Heart right ventricle (tissue), 16 donors: ENCODE results near the gene PLCB2. TPM values are rescaled to one million over a fixed set of nuclear protein-coding genes. Genes with fewer than 3 reads are reported as not detected.

Source experiments
- ATAC-seq, 8 donors: fragments of 200-7000 bp; cut with Tn5 transposase; one replicate each; pipeline ENCODE4 v1.9.1; 2020; ENCODE audit warnings: mild to moderate bottlenecking in 8 of 8, moderate library complexity in 8 of 8, moderate number of reproducible peaks in 1 of 8
- DNase-seq, 2 donors: peaks; one replicate each; pipeline ENCODE4 v3.0.0-alpha.2; 2020
- H3K27ac ChIP-seq, 10 donors: fragments of 200-600 bp; sonication (generic) in 2 of 10; one replicate each; pipeline versions ENCODE4 v1.5.0 to v1.8.0; 2020 to 2022; ENCODE audit warnings: mild to moderate bottlenecking in 3 of 10
- H3K27me3 ChIP-seq, 7 donors: fragments of 200-600 bp; one replicate each; pipeline ENCODE4 v1.8.0; 2021 to 2022; ENCODE audit warnings: mild to moderate bottlenecking in 2 of 7
- H3K36me3 ChIP-seq, 9 donors: fragments of 200-600 bp; sonication (generic) in 1 of 9; one replicate each; pipeline versions ENCODE4 v1.5.0 to v1.8.0; 2020 to 2022; ENCODE audit warnings: mild to moderate bottlenecking in 2 of 9
- H3K4me1 ChIP-seq, 9 donors: fragments of 200-600 bp; sonication (generic) in 1 of 9; one replicate each; pipeline versions ENCODE4 v1.5.0 to v1.8.0; 2020 to 2022; ENCODE audit warnings: mild to moderate bottlenecking in 4 of 9
- H3K4me3 ChIP-seq, 10 donors: fragments of 200-600 bp; sonication (generic) in 2 of 10; one replicate each; pipeline versions ENCODE4 v1.5.0 to v1.8.0; 2020 to 2022; ENCODE audit warnings: mild to moderate bottlenecking in 7 of 10, moderate library complexity in 2 of 10
- H3K9me3 ChIP-seq, 11 donors: fragments of 200-600 bp in 10 of 11; sonication (generic) in 2 of 11; one replicate each; pipeline versions ENCODE4 v1.5.0 to v1.8.0; 2013 to 2022; ENCODE audit warnings: mild to moderate bottlenecking in 2 of 11, control low read depth in 1 of 11, moderate library complexity in 1 of 11
- WGBS, 2 donors: extraction: QIAGEN DNeasy Blood & Tissue Kit; methylation state at CpG; one replicate each; pipeline ENCODE4 v1.1.7; 2013; ENCODE audit warnings: inconsistent platforms in 1 of 2; 5-methylcytosine and 5-hydroxymethylcytosine counted together
- intact Hi-C, 10 donors: fragments of 100-400 bp; cut with DNase I; formaldehyde crosslinking; loops; one replicate each; pipeline versions ENCODE4 v1.11.1 to v1.14.2; 2022
- polyA plus RNA-seq, 2 donors: library from polyadenylated mRNA; stranded (reverse); fragments of 200-250 nt; gene quantifications; one replicate each; pipeline ENCODE4 v1.2.3, GENCODE V29; 2013
- total RNA-seq, 10 donors: library from RNA; stranded (reverse); fragmentation: NEBNext Ultra II Directional in 3 of 10; extraction: Animal tissue kit (Norgen Biotek cat#: 25700) in 3 of 10; gene quantifications; one replicate each; pipeline versions ENCODE4 v1.2.1 to v1.2.4, GENCODE V29; 2021 to 2023
- TF ChIP-seq, protein P1 (sequence below), 9 donors: fragments of 200-600 bp; sonication (generic) in 2 of 9; IDR thresholded peaks; one replicate each; pipeline versions ENCODE4 v1.5.0 to v1.8.0; 2021 to 2022; ENCODE audit warnings: antibody characterized with exemption in 9 of 9, mild to moderate bottlenecking in 5 of 9, moderate library complexity in 1 of 9
- donor health status: Arrhythmogenic right ventricular cardiomyopathy.
- donor health status: ischemic (EF 13 %, LVEDD 7.1; RV severe dilation, severe dysfunction).
- donor health status: healthy with polysubstance abuse.
- donor health status: DM: no; HTN: yes; CAD: no.
- donor health status: DM: no; HTN: no; CAD: no.
- donor health status: ischemic (EF 25% LVEDD 6.9; RV normal size, moderate dysfunction).
- donor health status: ischemic (EF 25% LVEDD 5.7; RV mildly dilated, moderate dysfunction).
- donor health status: healthy.
- donor health status: DM: yes; HTN: yes; CAD: no.
- donor health status: Ischemic cardiomyopathy.
- donor health status: ischemic (EF 35%, LVEDD 5.7; RV mildly dilated, moderate dysfunction).
- donor health status: nonischemic (EF 11% LVEDD 7.7; RV severe dilation, severe dysfunction).
- donor health status: DM: yes; HTN: yes; CAD: no.
- donor health status: PGD.
- donor health status: ischemic (EF 29% LVEDD 5.4; RV normal size, mild dysfunction).
- donor health status: nonischemic (EF 23%, LVEDD 6.1; RV moderate dilation, normal function).

PLCB2 gene
- total and polyA plus RNA-seq, 12 donors = 1.2 to 24.4 (median 4.9) TPM

DNA sequence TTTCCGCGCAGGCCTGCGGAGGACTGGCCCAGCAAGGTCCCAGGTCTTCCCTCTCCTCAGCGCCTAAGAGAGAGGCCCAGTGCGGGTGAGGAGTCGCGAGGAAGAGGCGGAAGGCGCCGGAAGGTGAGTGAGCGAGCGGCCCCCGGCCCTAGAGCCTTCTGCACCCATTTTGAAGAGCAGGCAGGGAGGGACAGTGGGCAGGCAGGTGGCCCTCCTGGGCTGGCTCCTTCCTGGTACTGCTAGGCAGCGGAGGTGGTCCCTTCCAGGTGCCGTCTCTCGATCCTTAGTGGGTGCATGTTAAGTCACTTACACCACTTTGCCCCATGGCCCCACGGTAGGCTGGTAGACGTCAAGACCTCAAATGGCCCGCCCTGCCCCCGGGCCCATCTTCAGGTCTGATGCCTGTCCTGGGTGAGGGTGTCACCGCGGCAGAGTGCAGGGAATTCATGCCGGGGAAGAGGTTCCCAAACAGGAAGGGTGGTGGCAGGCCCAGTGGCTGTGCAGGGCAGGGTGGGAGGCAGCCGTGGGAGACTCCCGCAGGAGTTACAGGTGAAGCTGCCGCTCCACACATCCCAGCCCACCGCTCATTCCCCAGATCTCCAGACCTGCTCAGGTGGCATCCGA lies 54.5 kb downstream of the PLCB2 start:
- Histone ChIP-seq H3K27me3 (peaks cover 0 to 40% (median 33%) of the 10 kb centered on the region in 7 donors), H3K36me3 (no peaks in the 10 kb centered on the region), H3K27ac (peak overlapping the region in 4 of 10 donors; percentile 8 to 63 (median 30)), H3K4me3 (peak overlapping the region; percentile 9 to 70 (median 60)), H3K9me3 (no peaks in the 10 kb centered on the region), H3K4me1 (peaks cover 6 to 37% (median 21%) of the 10 kb centered on the region in 9 donors)
- DNase-seq (no peak), ATAC-seq (peak in 2 of 8 donors; percentile 14 to 22)
- 36 to 40% methylated on average over 28 of the region's 28 CpGs for WGBS, 2 donors
- TF ChIP-seq, protein P1, sequence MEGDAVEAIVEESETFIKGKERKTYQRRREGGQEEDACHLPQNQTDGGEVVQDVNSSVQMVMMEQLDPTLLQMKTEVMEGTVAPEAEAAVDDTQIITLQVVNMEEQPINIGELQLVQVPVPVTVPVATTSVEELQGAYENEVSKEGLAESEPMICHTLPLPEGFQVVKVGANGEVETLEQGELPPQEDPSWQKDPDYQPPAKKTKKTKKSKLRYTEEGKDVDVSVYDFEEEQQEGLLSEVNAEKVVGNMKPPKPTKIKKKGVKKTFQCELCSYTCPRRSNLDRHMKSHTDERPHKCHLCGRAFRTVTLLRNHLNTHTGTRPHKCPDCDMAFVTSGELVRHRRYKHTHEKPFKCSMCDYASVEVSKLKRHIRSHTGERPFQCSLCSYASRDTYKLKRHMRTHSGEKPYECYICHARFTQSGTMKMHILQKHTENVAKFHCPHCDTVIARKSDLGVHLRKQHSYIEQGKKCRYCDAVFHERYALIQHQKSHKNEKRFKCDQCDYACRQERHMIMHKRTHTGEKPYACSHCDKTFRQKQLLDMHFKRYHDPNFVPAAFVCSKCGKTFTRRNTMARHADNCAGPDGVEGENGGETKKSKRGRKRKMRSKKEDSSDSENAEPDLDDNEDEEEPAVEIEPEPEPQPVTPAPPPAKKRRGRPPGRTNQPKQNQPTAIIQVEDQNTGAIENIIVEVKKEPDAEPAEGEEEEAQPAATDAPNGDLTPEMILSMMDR (IDR thresholded peaks at IDR 0.05) = no peak
- intact Hi-C loops = loop anchor here in 1 of 10 donors (5.0 kb wide), 1 partner anchor 76 kb away; no protein-coding TSS in a partner anchor

DNA sequence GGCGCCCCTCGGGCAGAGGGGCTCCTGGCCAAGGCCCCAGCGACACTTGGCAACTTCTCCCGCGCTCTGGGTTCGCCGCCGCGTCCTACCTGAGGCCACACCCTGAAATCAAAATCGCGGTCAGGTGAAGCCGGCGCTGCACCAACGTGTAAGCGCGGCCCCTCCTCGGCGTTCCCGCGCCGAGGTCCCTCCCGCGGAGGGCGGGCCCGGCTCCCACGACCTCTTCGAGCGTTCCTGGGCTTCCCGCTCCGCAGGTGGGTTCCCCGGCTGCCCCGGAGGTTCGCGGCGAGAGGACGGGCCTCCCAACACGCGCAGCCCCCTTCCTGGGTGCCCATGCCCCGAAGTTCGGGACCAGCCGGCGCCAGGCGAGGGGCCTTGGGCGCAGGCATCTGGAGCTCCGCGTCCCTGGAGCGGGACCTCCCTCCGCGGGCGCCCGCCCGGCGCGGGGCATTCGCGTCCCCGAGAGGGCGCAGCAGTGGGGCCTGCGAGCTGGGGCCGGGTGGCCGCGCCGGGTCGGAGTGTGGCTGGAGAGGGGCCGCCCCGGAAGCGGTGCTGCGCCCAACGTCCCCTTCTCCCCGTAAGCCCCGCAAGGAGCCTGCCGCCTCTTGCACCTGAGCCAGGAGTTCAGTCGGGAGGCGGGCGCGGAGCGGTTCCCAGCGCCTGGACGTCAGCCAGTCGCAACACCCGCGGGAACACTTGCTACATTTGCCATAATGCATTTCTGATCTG lies 55.1 kb downstream of the PLCB2 start:
- intact Hi-C loops = loop anchor here in 1 of 10 donors (5.0 kb wide), 1 partner anchor 75 kb away; no protein-coding TSS in a partner anchor
- peaks cover 6 to 37% (median 21%) of the 10 kb centered on the region in 9 donors for H3K4me1 ChIP-seq
- H3K4me3 ChIP-seq = peak overlapping the region; percentile 9 to 70 (median 60)
- WGBS, 2 donors = 2 to 3% methylated on average over 80 to 82 of the region's 82 CpGs
- DNase-seq (peak in 1 of 2 donors; percentile 53), ATAC-seq (peak; percentile 44 to 72 (median 53))
- TF ChIP-seq, protein P1 (IDR thresholded peaks at IDR 0.05) = peak in 2 of 9 donors; percentile 14 to 25
- H3K36me3 ChIP-seq = no peaks in the 10 kb centered on the region
- H3K9me3 ChIP-seq = no peaks in the 10 kb centered on the region
- peak overlapping the region in 8 of 10 donors; percentile 8 to 63 (median 38) for H3K27ac ChIP-seq
- peaks cover 0 to 40% (median 33%) of the 10 kb centered on the region in 7 donors for H3K27me3 ChIP-seq

DNA sequence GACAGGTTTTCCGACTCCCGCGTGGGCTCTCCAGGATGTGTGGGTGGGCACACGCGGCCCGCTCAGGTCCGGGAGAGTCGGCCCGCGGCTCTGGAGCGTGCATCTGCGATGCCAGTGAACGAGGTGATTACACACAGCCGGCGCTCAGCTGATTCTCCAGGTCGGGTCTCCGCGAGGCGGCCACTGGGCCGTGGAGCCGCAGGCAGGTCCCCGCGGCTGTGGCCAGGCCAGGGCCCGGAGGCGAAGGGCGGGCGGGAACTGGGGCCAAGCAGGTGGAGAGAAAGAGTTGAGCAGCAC lies 55.6 kb downstream of the PLCB2 start:
- ATAC-seq (peak in 2 of 8 donors; percentile 13 to 27), DNase-seq (no peak)
- 48 to 52% methylated on average over 26 to 27 of the region's 27 CpGs for WGBS, 2 donors
- no peaks in the 10 kb centered on the region for H3K9me3 ChIP-seq
- no peaks in the 10 kb centered on the region for H3K36me3 ChIP-seq
- intact Hi-C loops = loop anchor here in 1 of 10 donors (5.0 kb wide), 1 partner anchor 75 kb away; no protein-coding TSS in a partner anchor
- TF ChIP-seq, protein P1 (IDR thresholded peaks at IDR 0.05) = no peak
- peaks cover 0 to 40% (median 33%) of the 10 kb centered on the region in 7 donors for H3K27me3 ChIP-seq
- H3K4me1 ChIP-seq = peaks cover 6 to 37% (median 21%) of the 10 kb centered on the region in 9 donors
- peak overlapping the region in 7 of 10 donors; percentile 26 to 63 (median 38) for H3K27ac ChIP-seq
- H3K4me3 ChIP-seq = peak overlapping the region in 9 of 10 donors; percentile 41 to 70 (median 62)

DNA sequence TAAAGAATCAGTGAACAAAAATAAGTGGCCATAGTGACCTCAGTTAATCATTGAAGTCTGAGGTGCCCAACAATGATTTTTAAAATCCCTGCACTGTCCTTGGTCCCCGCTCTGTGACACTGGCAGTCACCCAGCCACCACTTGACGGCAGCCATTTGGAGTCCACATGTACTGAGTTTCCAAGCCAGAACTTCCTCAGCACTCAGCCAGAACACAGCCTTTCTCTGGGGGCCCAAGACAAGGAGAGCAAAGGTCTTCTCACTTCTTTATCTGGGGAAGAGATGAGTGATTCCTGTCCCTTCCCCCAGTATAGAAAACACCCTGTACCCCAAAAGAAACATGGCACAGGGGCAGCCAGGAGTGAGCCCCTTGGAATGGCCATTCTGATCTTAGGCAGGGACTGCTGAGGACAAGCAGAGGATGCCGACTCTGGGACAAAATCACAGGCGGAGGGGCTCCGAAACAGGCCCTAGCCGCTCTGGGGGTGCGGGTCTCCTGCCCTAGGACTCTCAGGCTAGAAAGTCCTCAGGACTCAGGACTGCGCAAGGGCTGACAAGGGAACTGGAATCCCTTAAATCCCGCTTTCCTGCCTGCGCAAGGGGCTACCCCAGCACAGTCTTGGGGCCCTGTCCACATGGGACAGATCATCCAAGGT lies 56.1 kb downstream of the PLCB2 start:
- peaks cover 0 to 37% (median 33%) of the 10 kb centered on the region in 7 donors for H3K27me3 ChIP-seq
- WGBS, 2 donors = 76 to 77% methylated on average over 10 of the region's 10 CpGs
- H3K27ac ChIP-seq = peak overlapping the region in 7 of 10 donors; percentile 27 to 63 (median 49)
- H3K9me3 ChIP-seq = no peaks in the 10 kb centered on the region
- DNase-seq (peak; percentile 48 to 52), ATAC-seq (peak in 7 of 8 donors; percentile 34 to 81 (median 54))
- no peaks in the 10 kb centered on the region for H3K36me3 ChIP-seq
- intact Hi-C loops = loop anchor here in 1 of 10 donors (5.0 kb wide), 1 partner anchor 74 kb away; no protein-coding TSS in a partner anchor
- H3K4me3 ChIP-seq = peak overlapping the region in 2 of 10 donors; percentile 68 to 70
- H3K4me1 ChIP-seq = peaks cover 6 to 37% (median 21%) of the 10 kb centered on the region in 9 donors
- TF ChIP-seq, protein P1 (IDR thresholded peaks at IDR 0.05) = no peak
